Loucy (cell line): ENCODE results near the gene SLX9.

Experiments used
- CTCF ChIP-seq: fragments of 200-600 bp; sonication (generic); conservative IDR thresholded peaks from 2 replicates; pipeline ENCODE4 v1.5.1; 2014; ENCODE audit warnings: mild to moderate bottlenecking, antibody characterized with exemption, low read length
- EZH2phosphoT487 ChIP-seq: fragments of 200-600 bp; IDR thresholded peaks from 2 replicates; pipeline ENCODE4 v1.6.1; 2018; ENCODE audit warnings: antibody characterized with exemption, mild to moderate bottlenecking, moderate library complexity, borderline replicate concordance

GRCh38 chr21:44911068-44911383, 28.8 kb upstream of the SLX9 start:
- no peak for TF ChIP-seq CTCF
- no peak for TF ChIP-seq EZH2phosphoT487
